ENCODE measurements around the gene PLEKHA7. TPM values are rescaled to one million over a fixed set of nuclear protein-coding genes. Genes with fewer than 3 reads are reported as not detected.

PLEKHA7 gene
- total and polyA plus RNA-seq, 2 of the 8 experiments (the other 6 are each of a cell fraction or from before 2014, with no cell fraction given): 11.4 to 25.6 TPM

DNA sequence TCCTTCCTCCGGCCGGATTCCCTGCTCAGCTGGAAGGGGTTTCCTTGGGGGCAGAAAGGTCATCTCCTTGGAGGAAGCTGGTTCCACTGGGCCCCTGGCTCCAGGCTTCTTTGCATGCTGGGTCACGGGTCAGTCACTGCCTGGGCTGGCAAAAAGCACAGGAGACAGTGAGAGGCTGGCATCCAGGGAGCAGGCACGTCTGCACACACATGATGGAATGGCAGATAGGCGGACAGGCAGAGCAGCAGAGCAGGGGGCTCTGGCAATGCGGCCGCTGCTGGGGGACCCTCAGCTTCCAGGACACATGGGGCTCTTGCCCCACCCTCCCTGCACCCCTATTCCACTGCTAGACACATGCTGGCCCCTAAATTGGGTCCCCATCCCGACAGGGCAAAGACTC is 235.3 kb downstream of the PLEKHA7 start (continued):
- TF ChIP-seq, protein P1, sequence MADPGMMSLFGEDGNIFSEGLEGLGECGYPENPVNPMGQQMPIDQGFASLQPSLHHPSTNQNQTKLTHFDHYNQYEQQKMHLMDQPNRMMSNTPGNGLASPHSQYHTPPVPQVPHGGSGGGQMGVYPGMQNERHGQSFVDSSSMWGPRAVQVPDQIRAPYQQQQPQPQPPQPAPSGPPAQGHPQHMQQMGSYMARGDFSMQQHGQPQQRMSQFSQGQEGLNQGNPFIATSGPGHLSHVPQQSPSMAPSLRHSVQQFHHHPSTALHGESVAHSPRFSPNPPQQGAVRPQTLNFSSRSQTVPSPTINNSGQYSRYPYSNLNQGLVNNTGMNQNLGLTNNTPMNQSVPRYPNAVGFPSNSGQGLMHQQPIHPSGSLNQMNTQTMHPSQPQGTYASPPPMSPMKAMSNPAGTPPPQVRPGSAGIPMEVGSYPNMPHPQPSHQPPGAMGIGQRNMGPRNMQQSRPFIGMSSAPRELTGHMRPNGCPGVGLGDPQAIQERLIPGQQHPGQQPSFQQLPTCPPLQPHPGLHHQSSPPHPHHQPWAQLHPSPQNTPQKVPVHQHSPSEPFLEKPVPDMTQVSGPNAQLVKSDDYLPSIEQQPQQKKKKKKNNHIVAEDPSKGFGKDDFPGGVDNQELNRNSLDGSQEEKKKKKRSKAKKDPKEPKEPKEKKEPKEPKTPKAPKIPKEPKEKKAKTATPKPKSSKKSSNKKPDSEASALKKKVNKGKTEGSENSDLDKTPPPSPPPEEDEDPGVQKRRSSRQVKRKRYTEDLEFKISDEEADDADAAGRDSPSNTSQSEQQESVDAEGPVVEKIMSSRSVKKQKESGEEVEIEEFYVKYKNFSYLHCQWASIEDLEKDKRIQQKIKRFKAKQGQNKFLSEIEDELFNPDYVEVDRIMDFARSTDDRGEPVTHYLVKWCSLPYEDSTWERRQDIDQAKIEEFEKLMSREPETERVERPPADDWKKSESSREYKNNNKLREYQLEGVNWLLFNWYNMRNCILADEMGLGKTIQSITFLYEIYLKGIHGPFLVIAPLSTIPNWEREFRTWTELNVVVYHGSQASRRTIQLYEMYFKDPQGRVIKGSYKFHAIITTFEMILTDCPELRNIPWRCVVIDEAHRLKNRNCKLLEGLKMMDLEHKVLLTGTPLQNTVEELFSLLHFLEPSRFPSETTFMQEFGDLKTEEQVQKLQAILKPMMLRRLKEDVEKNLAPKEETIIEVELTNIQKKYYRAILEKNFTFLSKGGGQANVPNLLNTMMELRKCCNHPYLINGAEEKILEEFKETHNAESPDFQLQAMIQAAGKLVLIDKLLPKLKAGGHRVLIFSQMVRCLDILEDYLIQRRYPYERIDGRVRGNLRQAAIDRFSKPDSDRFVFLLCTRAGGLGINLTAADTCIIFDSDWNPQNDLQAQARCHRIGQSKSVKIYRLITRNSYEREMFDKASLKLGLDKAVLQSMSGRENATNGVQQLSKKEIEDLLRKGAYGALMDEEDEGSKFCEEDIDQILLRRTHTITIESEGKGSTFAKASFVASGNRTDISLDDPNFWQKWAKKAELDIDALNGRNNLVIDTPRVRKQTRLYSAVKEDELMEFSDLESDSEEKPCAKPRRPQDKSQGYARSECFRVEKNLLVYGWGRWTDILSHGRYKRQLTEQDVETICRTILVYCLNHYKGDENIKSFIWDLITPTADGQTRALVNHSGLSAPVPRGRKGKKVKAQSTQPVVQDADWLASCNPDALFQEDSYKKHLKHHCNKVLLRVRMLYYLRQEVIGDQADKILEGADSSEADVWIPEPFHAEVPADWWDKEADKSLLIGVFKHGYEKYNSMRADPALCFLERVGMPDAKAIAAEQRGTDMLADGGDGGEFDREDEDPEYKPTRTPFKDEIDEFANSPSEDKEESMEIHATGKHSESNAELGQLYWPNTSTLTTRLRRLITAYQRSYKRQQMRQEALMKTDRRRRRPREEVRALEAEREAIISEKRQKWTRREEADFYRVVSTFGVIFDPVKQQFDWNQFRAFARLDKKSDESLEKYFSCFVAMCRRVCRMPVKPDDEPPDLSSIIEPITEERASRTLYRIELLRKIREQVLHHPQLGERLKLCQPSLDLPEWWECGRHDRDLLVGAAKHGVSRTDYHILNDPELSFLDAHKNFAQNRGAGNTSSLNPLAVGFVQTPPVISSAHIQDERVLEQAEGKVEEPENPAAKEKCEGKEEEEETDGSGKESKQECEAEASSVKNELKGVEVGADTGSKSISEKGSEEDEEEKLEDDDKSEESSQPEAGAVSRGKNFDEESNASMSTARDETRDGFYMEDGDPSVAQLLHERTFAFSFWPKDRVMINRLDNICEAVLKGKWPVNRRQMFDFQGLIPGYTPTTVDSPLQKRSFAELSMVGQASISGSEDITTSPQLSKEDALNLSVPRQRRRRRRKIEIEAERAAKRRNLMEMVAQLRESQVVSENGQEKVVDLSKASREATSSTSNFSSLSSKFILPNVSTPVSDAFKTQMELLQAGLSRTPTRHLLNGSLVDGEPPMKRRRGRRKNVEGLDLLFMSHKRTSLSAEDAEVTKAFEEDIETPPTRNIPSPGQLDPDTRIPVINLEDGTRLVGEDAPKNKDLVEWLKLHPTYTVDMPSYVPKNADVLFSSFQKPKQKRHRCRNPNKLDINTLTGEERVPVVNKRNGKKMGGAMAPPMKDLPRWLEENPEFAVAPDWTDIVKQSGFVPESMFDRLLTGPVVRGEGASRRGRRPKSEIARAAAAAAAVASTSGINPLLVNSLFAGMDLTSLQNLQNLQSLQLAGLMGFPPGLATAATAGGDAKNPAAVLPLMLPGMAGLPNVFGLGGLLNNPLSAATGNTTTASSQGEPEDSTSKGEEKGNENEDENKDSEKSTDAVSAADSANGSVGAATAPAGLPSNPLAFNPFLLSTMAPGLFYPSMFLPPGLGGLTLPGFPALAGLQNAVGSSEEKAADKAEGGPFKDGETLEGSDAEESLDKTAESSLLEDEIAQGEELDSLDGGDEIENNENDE (IDR thresholded peaks at IDR 0.05; ENCODE audit: insufficient replicate concordance, low read length): no peak
- TF ChIP-seq ATF3 (IDR thresholded peaks at IDR 0.05; ENCODE audit: insufficient read depth, low read depth, low read length) (no peak), NRF1 (IDR thresholded peaks at IDR 0.05; ENCODE audit: low read depth, low read length) (no peak), YY1 (IDR thresholded peaks at IDR 0.05; ENCODE audit: low read depth, low read length) (no peak), TBP (IDR thresholded peaks at IDR 0.05; ENCODE audit: low read depth, low read length) (no peak)
